Common myeloid progenitor, CD34-positive (primary cell): ENCODE results near the gene BLTP1.
A peak's percentile ranks its signal among the peaks of the same experiment; 100 is the strongest.

Experiments used
- CTCF ChIA-PET: fragments of 350-600 bp; sonication (Branson Sonifier 250); formaldehyde crosslinking; loops from one replicate; lab custom pipeline; 2021; ENCODE audit warnings: antibody characterized with exemption; lab: Charles Lee
- POLR2A ChIA-PET: fragments of 350-600 bp; sonication (Branson Sonifier 250); formaldehyde crosslinking; loops from one replicate; lab custom pipeline; 2021; ENCODE audit warnings: antibody characterized with exemption; lab: Charles Lee
- DNase-seq, 3 donors: peaks; one replicate each; pipeline versions ENCODE4 v3.0.0 to v3.0.0-alpha.2; 2013
- H3K27ac ChIP-seq, 2 experiments: 1 replicate in 1 of 2; 2 replicates in 1 of 2; pipeline ENCODE4 v1.7.0; 2013; ENCODE audit warnings: inconsistent platforms in 2 of 2, low read length in 2 of 2, mild to moderate bottlenecking in 2 of 2, low read depth in 1 of 2, moderate library complexity in 1 of 2; ENCODE audit not compliant: severe bottlenecking in 2 of 2, insufficient read depth in 1 of 2, poor library complexity in 1 of 2
- H3K27me3 ChIP-seq, 5 experiments: replicated peaks in 2 of 5; 1 replicate in 3 of 5; 2 replicates in 2 of 5; pipeline versions ENCODE4 v1.6.1 to v1.7.0; 2013; ENCODE audit warnings: low read length in 4 of 5, mild to moderate bottlenecking in 2 of 5, moderate library complexity in 2 of 5, inconsistent platforms in 1 of 5; ENCODE audit not compliant: insufficient read depth in 5 of 5, control insufficient read depth in 4 of 5
- H3K36me3 ChIP-seq, 4 experiments: 1 replicate in 2 of 4; 2 replicates in 2 of 4; pipeline versions ENCODE4 v1.6.1 to v1.7.0; 2013; ENCODE audit warnings: low read length in 3 of 4, control low read depth in 1 of 4, mild to moderate bottlenecking in 1 of 4; ENCODE audit not compliant: control insufficient read depth in 4 of 4, insufficient read depth in 4 of 4
- H3K4me1 ChIP-seq, 4 experiments: 1 replicate in 3 of 4; 2 replicates in 1 of 4; pipeline versions ENCODE4 v1.6.1 to v1.7.1; 2013; ENCODE audit warnings: low read length in 3 of 4, mild to moderate bottlenecking in 3 of 4, control low read depth in 1 of 4, inconsistent platforms in 1 of 4, moderate library complexity in 1 of 4; ENCODE audit not compliant: control insufficient read depth in 4 of 4, insufficient read depth in 4 of 4; ENCODE audit errors: control extremely low read depth in 1 of 4
- H3K4me3 ChIP-seq, 7 experiments: 1 replicate in 4 of 7; 2 replicates in 3 of 7; pipeline versions ENCODE4 v1.5.1 to v1.7.0; 2013; ENCODE audit warnings: mild to moderate bottlenecking in 7 of 7, low read length in 6 of 7, moderate library complexity in 6 of 7, inconsistent platforms in 2 of 7, low read depth in 2 of 7, control low read depth in 1 of 7; ENCODE audit not compliant: insufficient read depth in 4 of 7, control insufficient read depth in 1 of 7; ENCODE audit errors: extremely low read depth in 1 of 7
- H3K9me3 ChIP-seq, 5 experiments: 1 replicate in 4 of 5; 2 replicates in 1 of 5; pipeline versions ENCODE4 v1.6.1 to v1.7.1; 2013; ENCODE audit warnings: low read length in 4 of 5, mild to moderate bottlenecking in 2 of 5, inconsistent platforms in 1 of 5, low read depth in 1 of 5, moderate library complexity in 1 of 5; ENCODE audit not compliant: control insufficient read depth in 4 of 5, insufficient read depth in 2 of 5; ENCODE audit errors: control extremely low read depth in 1 of 5
- WGBS: methylation state at CpG from one replicate; pipeline ENCODE4 v1.1.5; 2013; ENCODE audit not compliant: insufficient coverage; 5-methylcytosine and 5-hydroxymethylcytosine counted together

BLTP1 gene

DNA sequence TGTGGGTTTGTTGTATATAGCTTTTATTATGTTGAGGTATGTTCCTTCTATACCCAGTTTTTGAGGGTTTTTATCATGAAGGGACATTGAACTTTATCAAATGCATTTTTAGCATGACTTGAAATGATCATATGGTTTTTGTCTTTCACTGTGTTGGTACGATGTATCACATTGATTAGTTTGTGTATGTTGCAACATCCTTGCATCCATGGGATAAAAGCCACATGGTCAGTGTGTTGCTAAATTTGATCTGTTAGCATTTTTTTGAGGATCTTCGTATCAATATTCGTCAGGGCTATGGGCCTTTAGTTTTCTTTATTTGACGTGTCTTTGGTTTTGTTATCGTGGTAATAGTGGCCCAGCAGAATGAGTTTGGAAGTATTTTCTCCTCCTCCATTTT lies 11.3 kb upstream of the BLTP1 start:
- Histone ChIP-seq H3K9me3 (no peaks in the 10 kb centered on the region), H3K36me3 (no peaks in the 10 kb centered on the region), H3K4me3 (no peak overlapping the region), H3K27me3 (no peaks in the 10 kb centered on the region), H3K4me1 (no peaks in the 10 kb centered on the region), H3K27ac (no peak overlapping the region)
- 100% methylated on average over 5 of the region's 5 CpGs for WGBS
- DNase-seq = no peak
- CTCF ChIA-PET = no interaction called here
- POLR2A ChIA-PET = no interaction called here

DNA sequence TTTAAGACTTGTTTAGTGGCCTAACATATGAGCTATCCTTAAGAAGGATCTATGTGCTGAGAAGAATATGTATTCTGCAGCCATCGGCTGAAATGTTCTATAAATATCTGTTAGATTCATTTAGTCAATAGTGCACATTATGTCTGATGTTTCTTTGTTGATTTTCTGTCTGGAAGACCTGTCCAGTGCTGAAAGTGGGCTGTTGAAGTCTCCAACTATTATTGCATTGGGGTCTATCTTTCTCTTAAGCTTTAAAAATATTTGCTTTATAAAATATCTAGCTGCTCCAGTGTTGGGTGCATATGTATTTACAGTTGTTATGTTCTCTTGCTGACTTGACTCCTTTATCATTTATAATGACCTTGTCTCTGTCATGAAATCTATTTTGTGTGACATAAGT lies 9.4 kb upstream of the BLTP1 start:
- no peak for DNase-seq
- Histone ChIP-seq H3K27ac (no peak overlapping the region), H3K36me3 (no peaks in the 10 kb centered on the region), H3K4me1 (no peaks in the 10 kb centered on the region), H3K9me3 (no peaks in the 10 kb centered on the region), H3K4me3 (no peak overlapping the region), H3K27me3 (no peaks in the 10 kb centered on the region)
- no CpG with 5 or more reads among the region's 1 CpG for WGBS
- CTCF ChIA-PET = no interaction called here
- POLR2A ChIA-PET = no interaction called here

DNA sequence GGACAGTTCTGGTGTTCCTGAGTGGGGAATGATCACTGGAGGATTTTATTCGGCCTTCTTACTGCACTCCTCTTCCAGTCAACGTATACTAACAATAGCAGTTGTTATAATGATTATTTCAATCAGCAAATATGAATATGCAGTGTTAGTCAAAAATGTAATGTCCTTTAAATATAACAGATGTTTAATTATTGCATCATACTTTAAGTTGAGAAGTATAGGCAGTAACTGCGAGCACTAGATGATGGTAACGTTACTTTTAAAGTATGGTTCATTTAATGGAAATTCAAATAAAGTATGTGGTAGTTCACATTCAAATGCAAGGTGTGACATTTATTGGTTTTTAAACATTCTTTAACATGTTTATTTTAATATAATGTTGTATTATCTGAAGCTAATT lies 5.5 kb upstream of the BLTP1 start:
- CTCF ChIA-PET = interaction anchor here (1.2 kb wide), 1 partner anchor 24 kb away, joined by 3 read pairs; no protein-coding TSS in a partner anchor
- DNase-seq = no peak
- POLR2A ChIA-PET = no interaction called here

DNA sequence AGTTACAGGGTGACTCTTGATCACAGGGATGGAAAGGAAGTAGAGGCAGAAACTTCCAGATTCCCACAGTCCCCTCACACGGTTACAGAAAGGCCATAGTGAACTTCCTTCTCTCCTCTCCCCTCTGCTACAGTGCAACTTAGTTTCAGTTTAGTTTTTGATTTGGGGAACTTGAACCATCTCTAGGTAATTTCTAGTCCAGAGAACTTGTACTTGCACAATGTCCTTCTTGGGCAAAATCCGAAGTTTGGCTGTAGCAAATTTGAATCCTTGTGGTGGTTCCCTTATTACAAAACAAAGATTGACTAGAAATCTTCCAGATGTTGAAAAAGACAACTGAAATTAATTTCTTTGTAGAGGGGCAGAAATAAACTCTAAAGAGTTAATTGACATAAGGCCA lies 1.2 kb upstream of the BLTP1 start:
- no peak overlapping the region for H3K27ac ChIP-seq
- H3K4me3 ChIP-seq = peak overlapping the region in 2 of 7 experiments; percentile 97 to 100
- ChIA-PET POLR2A (no interaction called here), CTCF (no interaction called here)
- peak in 2 of 3 donors; percentile 40 to 42 for DNase-seq
- peaks cover 0 to 3% (median 2%) of the 10 kb centered on the region in 4 experiments for H3K36me3 ChIP-seq
- peaks cover 4 to 24% (median 18%) of the 10 kb centered on the region in 4 experiments for H3K4me1 ChIP-seq
- H3K9me3 ChIP-seq = no peaks in the 10 kb centered on the region
- H3K27me3 ChIP-seq = no peaks in the 10 kb centered on the region
- WGBS = no CpG with 5 or more reads among the region's 2 CpGs

More for the DNA sequence above, 5.5 kb upstream of the BLTP1 start:
- WGBS = 90% methylated on average over 2 of the region's 4 CpGs
- H3K36me3 ChIP-seq = no peaks in the 10 kb centered on the region
- no peaks in the 10 kb centered on the region for H3K9me3 ChIP-seq
- H3K4me3 ChIP-seq = no peak overlapping the region
- H3K27ac ChIP-seq = no peak overlapping the region
- H3K27me3 ChIP-seq = no peaks in the 10 kb centered on the region
- H3K4me1 ChIP-seq = peaks cover 3 to 9% (median 6%) of the 10 kb centered on the region in 4 experiments

DNA sequence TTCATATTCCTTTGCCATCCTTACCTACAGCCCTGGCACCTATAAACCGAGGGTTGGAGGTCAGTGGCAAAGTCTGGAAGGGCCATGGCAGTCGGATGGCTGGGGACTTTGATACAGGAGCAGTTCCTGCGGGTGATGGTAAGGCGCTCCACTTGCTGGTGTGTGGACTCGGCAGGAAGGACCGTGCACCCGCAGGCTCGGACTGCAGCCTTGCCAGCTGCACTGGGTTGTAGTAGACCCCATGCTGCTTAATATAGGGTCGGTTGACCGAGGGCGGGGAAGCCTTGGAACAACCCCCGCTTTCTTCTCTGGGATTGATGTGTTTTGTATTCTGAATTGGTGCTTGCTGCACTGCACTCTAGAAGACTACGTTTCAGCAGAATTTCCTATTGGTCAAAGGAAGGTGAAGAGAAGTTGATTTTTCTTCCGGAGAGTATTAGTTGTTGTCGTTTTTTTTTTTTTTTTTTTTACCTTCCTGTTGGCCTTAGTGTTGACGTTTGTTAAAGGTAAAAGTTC lies 638 bp downstream of the BLTP1 start:
- ChIA-PET CTCF (no interaction called here), POLR2A (no interaction called here)
- Histone ChIP-seq H3K27me3 (no peaks in the 10 kb centered on the region), H3K4me3 (peak overlapping the region; percentile 91 to 100 (median 97)), H3K27ac (peak overlapping the region; percentile 79 to 89), H3K4me1 (peaks cover 4 to 24% (median 18%) of the 10 kb centered on the region in 4 experiments), H3K36me3 (peaks cover 3 to 14% (median 10%) of the 10 kb centered on the region in 4 experiments), H3K9me3 (no peaks in the 10 kb centered on the region)
- WGBS = 0% methylated on average over 12 of the region's 16 CpGs
- DNase-seq = peak in 2 of 3 donors; percentile 46 to 62

DNA sequence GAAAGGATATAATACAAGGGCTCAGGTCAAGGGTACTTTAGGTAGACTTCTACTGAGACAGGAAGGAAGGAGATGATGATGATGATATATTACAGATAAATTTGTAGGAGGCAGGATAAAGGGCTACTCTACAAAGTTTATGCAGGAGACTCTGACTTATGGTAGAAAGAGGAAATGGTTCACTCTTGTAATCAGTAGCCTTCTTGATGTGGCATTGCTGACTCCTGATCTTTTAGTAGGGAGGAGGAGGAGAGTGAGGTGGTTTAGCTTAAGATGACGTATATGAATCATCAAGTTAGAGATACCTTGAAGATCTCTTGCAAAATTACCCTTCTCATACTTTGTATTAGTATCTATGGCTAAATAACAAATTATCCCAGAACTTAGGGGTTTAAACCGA lies 4.7 kb downstream of the BLTP1 start:
- H3K36me3 ChIP-seq = peaks cover 6 to 22% (median 14%) of the 10 kb centered on the region in 4 experiments
- WGBS = no CpG with 5 or more reads among the region's 2 CpGs
- DNase-seq = peak in 2 of 3 donors; percentile 6 to 19
- no peak overlapping the region for H3K27ac ChIP-seq
- ChIA-PET CTCF (no interaction called here), POLR2A (no interaction called here)
- H3K9me3 ChIP-seq = no peaks in the 10 kb centered on the region
- peaks cover 0 to 13% (median 10%) of the 10 kb centered on the region in 4 experiments for H3K4me1 ChIP-seq
- H3K27me3 ChIP-seq = no peaks in the 10 kb centered on the region
- no peak overlapping the region for H3K4me3 ChIP-seq

DNA sequence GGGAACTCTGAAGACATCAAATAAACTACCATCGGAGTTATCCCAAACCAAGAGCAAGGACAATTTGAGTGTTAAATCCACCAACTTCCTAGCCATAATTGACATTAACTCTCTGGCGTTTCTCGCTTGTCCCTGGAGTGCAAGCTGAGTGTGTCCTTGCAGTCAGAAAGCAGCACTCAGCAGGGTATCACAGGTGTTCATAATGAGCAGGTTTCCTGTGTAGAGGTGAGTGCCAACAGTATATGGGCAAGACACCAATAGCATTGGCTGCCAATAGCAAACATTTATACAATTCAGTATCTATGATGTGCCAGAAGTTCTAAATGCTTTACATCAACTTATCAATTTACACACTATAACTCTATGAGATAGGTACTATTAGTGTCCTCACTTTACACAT lies 11.2 kb downstream of the BLTP1 start:
- WGBS = 100% methylated on average over 2 of the region's 3 CpGs
- peaks cover 4 to 13% (median 7%) of the 10 kb centered on the region in 4 experiments for H3K4me1 ChIP-seq
- H3K27me3 ChIP-seq = no peaks in the 10 kb centered on the region
- no peak overlapping the region for H3K27ac ChIP-seq
- H3K4me3 ChIP-seq = no peak overlapping the region
- no peak for DNase-seq
- H3K9me3 ChIP-seq = no peaks in the 10 kb centered on the region
- ChIA-PET CTCF (no interaction called here), POLR2A (interaction anchor here (0.7 kb wide), 1 partner anchor 18 kb away, joined by 5 read pairs; no protein-coding TSS in a partner anchor)
- peaks cover 4 to 7% (median 5%) of the 10 kb centered on the region in 4 experiments for H3K36me3 ChIP-seq
